H1 (cell line): Measurements from ENCODE around the gene CC2D2A. TPM values are rescaled to one million over a fixed set of nuclear protein-coding genes. Genes with fewer than 3 reads are reported as not detected.

Experiments
- CTCF ChIA-PET: fragments of 300-600 bp; sonication (Branson Sonifier 250); formaldehyde crosslinking; loops from one replicate; lab custom pipeline; 2021; ENCODE audit not compliant: partially characterized antibody; lab: Charles Lee
- POLR2A ChIA-PET: fragments of 300-600 bp; sonication (Branson Sonifier 250); formaldehyde crosslinking; loops from one replicate; lab custom pipeline; 2021; ENCODE audit warnings: inconsistent platforms; ENCODE audit not compliant: partially characterized antibody; lab: Charles Lee
- DNase-seq, 2 experiments: peaks; one replicate each; pipeline versions ENCODE4 v3.0.0 to v3.0.0-alpha.2; 2010 to 2022; ENCODE audit warnings: low spot score in 2 of 2, low read depth in 1 of 2, mixed read lengths in 1 of 2
- FAIRE-seq: peaks from 2 replicates; lab custom pipeline; 2011; peaks lifted over from hg19 to GRCh38; lab: Jason Lieb, UNC
- H2AFZ ChIP-seq: 2 replicates; pipeline ENCODE4 v1.8.1; 2012; ENCODE audit warnings: low read length, inconsistent platforms
- H2AK5ac ChIP-seq: 2 replicates; pipeline ENCODE4 v1.6.1; 2013; ENCODE audit warnings: low read depth, low read length
- H2BK120ac ChIP-seq: replicated peaks from 2 replicates; pipeline ENCODE3; 2013; ENCODE audit warnings: low read depth, low read length, inconsistent platforms
- H2BK12ac ChIP-seq: 2 replicates; pipeline ENCODE4 v1.6.1; 2013; ENCODE audit warnings: low read depth, low read length
- H2BK15ac ChIP-seq: 2 replicates; pipeline ENCODE4 v1.6.1; 2013; ENCODE audit warnings: low read length
- H2BK20ac ChIP-seq: 2 replicates; pipeline ENCODE4 v1.6.1; 2013; ENCODE audit warnings: low read length
- H2BK5ac ChIP-seq: 2 replicates; pipeline ENCODE4 v1.6.1; 2013; ENCODE audit warnings: low read depth, low read length
- H3K14ac ChIP-seq: 2 replicates; pipeline ENCODE4 v1.6.1; 2013; ENCODE audit warnings: inconsistent platforms; ENCODE audit not compliant: insufficient read length
- H3K18ac ChIP-seq: 2 replicates; pipeline ENCODE4 v1.6.1; 2013; ENCODE audit warnings: low read length; ENCODE audit errors: extremely low read depth
- H3K23ac ChIP-seq: 2 replicates; pipeline ENCODE4 v1.6.1; 2013; ENCODE audit warnings: inconsistent platforms; ENCODE audit not compliant: insufficient read length
- H3K23me2 ChIP-seq: 2 replicates; pipeline ENCODE4 v1.6.1; 2013; ENCODE audit warnings: low read depth, low read length
- H3K27ac ChIP-seq: 2 replicates; pipeline ENCODE4 v1.6.1; 2011; ENCODE audit warnings: low read depth, low read length, inconsistent platforms
- H3K27me3 ChIP-seq, 4 experiments: replicated peaks in 1 of 4; 1 replicate in 1 of 4; 2 replicates in 3 of 4; pipeline versions ENCODE4 v1.6.1 to v1.8.1; 2011 to 2013; ENCODE audit warnings: low read length in 3 of 4, mild to moderate bottlenecking in 3 of 4, inconsistent platforms in 2 of 4, mixed read lengths in 2 of 4, moderate library complexity in 1 of 4; ENCODE audit not compliant: control insufficient read depth in 3 of 4, insufficient read depth in 3 of 4; ENCODE audit errors: extremely low read depth in 1 of 4
- H3K36me3 ChIP-seq, 4 experiments: 2 replicates each; pipeline versions ENCODE4 v1.6.1 to v1.8.1; 2011 to 2013; ENCODE audit warnings: mild to moderate bottlenecking in 4 of 4, low read length in 3 of 4, moderate library complexity in 2 of 4, control low read depth in 1 of 4, inconsistent platforms in 1 of 4; ENCODE audit not compliant: insufficient read depth in 4 of 4, control insufficient read depth in 2 of 4
- H3K4ac ChIP-seq: replicated peaks from 2 replicates; pipeline ENCODE3; 2013; ENCODE audit warnings: low read length, low read depth, mixed read lengths, inconsistent platforms; ENCODE audit not compliant: insufficient read length
- H3K4me1 ChIP-seq, 4 experiments: replicated peaks in 1 of 4; 1 replicate in 1 of 4; 2 replicates in 3 of 4; pipeline versions ENCODE4 v1.6.1 to v1.8.1; 2011 to 2013; ENCODE audit warnings: low read length in 3 of 4, inconsistent platforms in 2 of 4, mixed read lengths in 1 of 4; ENCODE audit not compliant: insufficient read depth in 4 of 4, control insufficient read depth in 3 of 4
- H3K4me2 ChIP-seq, 2 experiments: 2 replicates each; pipeline versions ENCODE4 v1.6.1 to v1.8.1; 2011 to 2013; ENCODE audit warnings: low read depth in 2 of 2, low read length in 2 of 2, control low read depth in 1 of 2, inconsistent platforms in 1 of 2, mild to moderate bottlenecking in 1 of 2; ENCODE audit not compliant: insufficient read depth in 1 of 2
- H3K4me3 ChIP-seq, 4 experiments: fragments of 200-600, 300-600 bp in 1 of 4; sonication (generic), shearing (Covaris generic), sonication (Bioruptor Twin) in 1 of 4; 2 replicates each; pipeline versions ENCODE4 v1.5.1 to v1.8.1; 2011 to 2016; ENCODE audit warnings: low read length in 4 of 4, low read depth in 3 of 4, control low read depth in 2 of 4, inconsistent platforms in 2 of 4, mild to moderate bottlenecking in 2 of 4, mixed read lengths in 1 of 4, moderate library complexity in 1 of 4; ENCODE audit not compliant: insufficient read depth in 2 of 4; ENCODE audit errors: extremely low read depth in 1 of 4
- H3K56ac ChIP-seq: replicated peaks from 2 replicates; pipeline ENCODE3; 2013; ENCODE audit warnings: low read depth, mild to moderate bottlenecking, mixed read lengths, low read length, inconsistent platforms; ENCODE audit not compliant: insufficient read length
- H3K79me1 ChIP-seq: 2 replicates; pipeline ENCODE4 v1.6.1; 2013; ENCODE audit warnings: low read depth, low read length, control low read depth
- H3K79me2 ChIP-seq, 2 experiments: 2 replicates each; pipeline versions ENCODE4 v1.6.1 to v1.8.1; 2012 to 2013; ENCODE audit warnings: low read length in 2 of 2, mild to moderate bottlenecking in 2 of 2, inconsistent platforms in 1 of 2; ENCODE audit not compliant: insufficient read depth in 2 of 2, control insufficient read depth in 1 of 2
- H3K9ac ChIP-seq, 4 experiments: replicated peaks in 1 of 4; 1 replicate in 1 of 4; 2 replicates in 3 of 4; pipeline versions ENCODE4 v1.6.1 to v1.8.1; 2011 to 2013; ENCODE audit warnings: low read depth in 3 of 4, low read length in 3 of 4, control low read depth in 2 of 4, mild to moderate bottlenecking in 2 of 4, moderate library complexity in 2 of 4, inconsistent platforms in 1 of 4; ENCODE audit errors: extremely low read depth in 1 of 4
- H3K9me3 ChIP-seq, 2 experiments: 2 replicates each; pipeline versions ENCODE4 v1.6.1 to v1.8.1; 2012 to 2013; ENCODE audit warnings: mild to moderate bottlenecking in 2 of 2, moderate library complexity in 2 of 2, control low read depth in 1 of 2, inconsistent platforms in 1 of 2, low read depth in 1 of 2, low read length in 1 of 2, mixed read lengths in 1 of 2; ENCODE audit not compliant: insufficient read depth in 2 of 2
- H4K20me1 ChIP-seq, 2 experiments: replicated peaks in 1 of 2; 2 replicates each; pipeline versions ENCODE3 to v1.8.1; 2011 to 2013; ENCODE audit warnings: inconsistent platforms in 2 of 2, low read length in 2 of 2, mild to moderate bottlenecking in 1 of 2; ENCODE audit not compliant: insufficient read depth in 2 of 2, control insufficient read depth in 1 of 2
- H4K5ac ChIP-seq: 2 replicates; pipeline ENCODE4 v1.6.1; 2013; ENCODE audit warnings: low read length, low read depth, mixed read lengths, inconsistent platforms; ENCODE audit not compliant: insufficient read length
- H4K8ac ChIP-seq: 2 replicates; pipeline ENCODE4 v1.8.0; 2013; ENCODE audit warnings: mild to moderate bottlenecking, moderate library complexity, low read length, inconsistent platforms; ENCODE audit not compliant: insufficient read depth; ENCODE audit errors: extremely low read depth
- H4K91ac ChIP-seq: replicated peaks from 2 replicates; pipeline ENCODE3; 2013; ENCODE audit warnings: low read length, mixed read lengths, inconsistent platforms; ENCODE audit not compliant: insufficient read length
- BRCA1 ChIP-seq: IDR thresholded peaks from 2 replicates; pipeline ENCODE4 v1.6.1; 2012; ENCODE audit warnings: low read depth, low read length, improper control_type of control experiment
- KDM1A ChIP-seq: fragments of 200-600, 300-600 bp; sonication (generic); IDR thresholded peaks from 2 replicates; pipeline ENCODE4 v1.7.1; 2016; ENCODE audit warnings: mild to moderate bottlenecking, low read length, borderline replicate concordance
- NRF1 ChIP-seq: IDR thresholded peaks from 2 replicates; pipeline ENCODE4 v1.6.1; 2011; ENCODE audit warnings: mild to moderate bottlenecking, low read depth, low read length, improper control_type of control experiment
- RNF2 ChIP-seq: fragments of 200-900, 300-1000 bp; sonication (generic); IDR thresholded peaks from 2 replicates; pipeline ENCODE4 v1.7.1; 2016; ENCODE audit warnings: borderline replicate concordance, low read depth, mild to moderate bottlenecking, antibody characterized with exemption, low read length; ENCODE audit not compliant: poor library complexity, severe bottlenecking; ENCODE audit errors: missing control alignments
- SAP30 ChIP-seq: fragments of 300-600 bp; sonication (generic); IDR thresholded peaks from 2 replicates; pipeline ENCODE4 v1.7.1; 2012; ENCODE audit warnings: low read length, moderate library complexity, mild to moderate bottlenecking, inconsistent platforms; ENCODE audit not compliant: insufficient read depth, insufficient replicate concordance
- TBP ChIP-seq: IDR thresholded peaks from 2 replicates; pipeline ENCODE4 v1.6.1; 2011; ENCODE audit warnings: low read depth, low read length, improper control_type of control experiment
- TEAD4 ChIP-seq: IDR thresholded peaks from 2 replicates; pipeline ENCODE4 v1.6.1; 2012; ENCODE audit warnings: low read depth, low read length, inconsistent platforms, mixed read lengths
- ZNF274 ChIP-seq: IDR thresholded peaks from 2 replicates; pipeline ENCODE4 v1.7.0; 2012; ENCODE audit warnings: low read length, borderline replicate concordance; ENCODE audit errors: extremely low read depth
- WGBS, 2 experiments: shearing (Covaris generic) in 1 of 2; methylation state at CpG; one replicate each; pipeline versions ENCODE4 v1.1.6 to v1.1.7; 2013 to 2015; ENCODE audit warnings: low lambda C conversion rate in 2 of 2, mixed read lengths in 2 of 2, inconsistent platforms in 1 of 2, low coverage in 1 of 2, missing lambda C conversion rate in 1 of 2; ENCODE audit not compliant: insufficient replicate concordance in 2 of 2, insufficient coverage in 1 of 2, insufficient read length in 1 of 2; ENCODE audit errors: extremely low coverage in 1 of 2, missing lambda C conversion rate in 1 of 2; 5-methylcytosine and 5-hydroxymethylcytosine counted together
- polyA plus RNA-seq, 7 experiments: library from polyadenylated mRNA; depleted of rRNA in 3 of 7; stranded (reverse) in 5 of 7; unstranded in 2 of 7; fragments of >200 nt in 5 of 7; fragments of 200-250 nt in 2 of 7; gene quantifications; 1 replicate in 5 of 7; 2 replicates in 1 of 7; 4 replicates in 1 of 7; pipeline versions ENCODE4 v1.2.1 to v1.2.3, GENCODE V29; 2011 to 2013; ENCODE audit warnings: missing spikeins in 2 of 7, mixed read lengths in 2 of 7
- total RNA-seq: library from RNA; stranded (reverse); fragmentation: NEBNext Ultra II Directional; extraction: Animal tissue kit (Norgen Biotek cat#: 25700); gene quantifications from 2 replicates; pipeline ENCODE4 v1.2.1, GENCODE V29; 2021

Gene CC2D2A
- total and polyA plus RNA-seq, 2 of the 8 experiments (the other 6 are each of a cell fraction or from before 2014, with no cell fraction given), result 11.0 to 12.2 TPM

- Histone ChIP-seq H3K4ac (no peak overlapping the region), H2BK15ac (no peak overlapping the region), H2BK5ac (no peak overlapping the region), H3K18ac (no peak overlapping the region)
- no peak for FAIRE-seq
- no peak for TF ChIP-seq NRF1
- no peak for TF ChIP-seq KDM1A
- no peak for TF ChIP-seq TEAD4
- no peak for TF ChIP-seq SAP30
- TF ChIP-seq BRCA1, result no peak
- no peak for TF ChIP-seq RNF2
- TF ChIP-seq TBP, result no peak
- no peak for TF ChIP-seq ZNF274
- TF ChIP-seq, all 59 proteins: peak for 0
- Histone ChIP-seq H3K9me3 (peaks cover 2% of the 10 kb centered on the region in 2 experiments; a peak in 1 of 4 replicates), H3K79me1 (no peaks in the 10 kb centered on the region), H3K79me2 (no peaks in the 10 kb centered on the region), H3K4me1 (peaks cover 0 to 3% (median 1%) of the 10 kb centered on the region in 4 experiments; a peak in 1 of 7 replicates), H3K27ac (no peak overlapping the region), H3K56ac (no peak overlapping the region), H2BK20ac (no peak overlapping the region), H3K36me3 (no peaks in the 10 kb centered on the region), H2AK5ac (no peak overlapping the region), H2AFZ (no peak overlapping the region), H4K8ac (no peak overlapping the region), H3K27me3 (no peaks in the 10 kb centered on the region), H3K14ac (no peak overlapping the region), H3K4me3 (no peak overlapping the region), H3K4me2 (no peak overlapping the region), H2BK12ac (no peak overlapping the region), H4K91ac (no peak overlapping the region), H4K20me1 (no peaks in the 10 kb centered on the region), H2BK120ac (no peak overlapping the region), H4K5ac (no peak overlapping the region), H3K9ac (no peak overlapping the region), H3K23me2 (no peaks in the 10 kb centered on the region), H3K23ac (no peak overlapping the region)
- CTCF ChIA-PET, result no interaction called here
- 91% methylated on average over 7 of the region's 7 CpGs; no CpG with 5 or more reads in 1 of the 2 experiments for WGBS, 2 experiments
- DNase-seq, result no peak
- POLR2A ChIA-PET, result interaction anchor here (1.9 kb wide), 1 partner anchor 21 kb away, joined by 4 read pairs; no protein-coding TSS in a partner anchor
Measured at GRCh38 chr4:15500701-15501100, 31.0 kb downstream of the CC2D2A start.
